Measurements from ENCODE around the gene PTGFR. TPM values are rescaled to one million over a fixed set of nuclear protein-coding genes. Genes with fewer than 3 reads are reported as not detected.

The PTGFR gene, protein sequence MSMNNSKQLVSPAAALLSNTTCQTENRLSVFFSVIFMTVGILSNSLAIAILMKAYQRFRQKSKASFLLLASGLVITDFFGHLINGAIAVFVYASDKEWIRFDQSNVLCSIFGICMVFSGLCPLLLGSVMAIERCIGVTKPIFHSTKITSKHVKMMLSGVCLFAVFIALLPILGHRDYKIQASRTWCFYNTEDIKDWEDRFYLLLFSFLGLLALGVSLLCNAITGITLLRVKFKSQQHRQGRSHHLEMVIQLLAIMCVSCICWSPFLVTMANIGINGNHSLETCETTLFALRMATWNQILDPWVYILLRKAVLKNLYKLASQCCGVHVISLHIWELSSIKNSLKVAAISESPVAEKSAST
- total RNA-seq: 9.9 and 11.5 TPM in 2 replicates

DNA sequence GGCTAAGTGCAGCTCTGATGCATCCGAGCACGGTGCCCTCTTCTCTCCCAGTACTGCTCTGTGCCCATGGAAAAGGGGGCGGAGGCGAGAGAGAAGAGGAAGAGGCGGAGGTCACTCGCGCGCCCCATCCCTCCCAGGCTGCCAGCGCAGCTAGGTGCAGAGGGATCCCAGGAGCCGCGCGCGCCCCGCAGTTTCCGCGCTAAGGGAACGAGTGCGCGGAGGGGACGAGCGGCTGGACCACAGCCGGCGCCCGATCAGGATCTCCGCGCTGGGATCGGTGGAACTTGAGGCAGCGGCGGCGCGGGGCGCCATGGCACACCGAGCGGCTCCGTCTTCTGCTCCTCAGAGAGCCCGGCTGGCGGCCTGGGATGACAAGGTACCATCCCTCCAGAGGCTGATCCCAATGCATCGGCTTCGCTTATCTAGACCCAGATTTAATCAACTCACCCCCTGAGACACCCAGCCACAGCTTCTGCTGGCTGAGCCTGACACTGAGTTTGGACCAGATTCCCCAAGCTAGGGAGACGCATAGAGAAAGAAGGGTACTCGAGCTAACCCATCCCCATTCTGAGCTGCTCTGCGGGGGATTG is at the start of gene PTGFR:
TSS of gene PTGFR (plus strand) at position 114 of the 590 bp plus-strand sequence. CDS start 1,770 bp downstream, outside the sequence.

Other genes starting within 250 kb of the PTGFR start
- gene IFI44L, start 129.5 kb downstream of the PTGFR start, total RNA-seq: 21.1 and 22.0 TPM in 2 replicates
- 8.4 and 14.6 TPM in 2 replicates for gene IFI44, start 158.9 kb downstream of the PTGFR start, total RNA-seq

Data from cardiac ventricle fibroblast (primary cell).